HepG2 (cell line): ENCODE measurements around the gene SRCIN1. TPM values are rescaled to one million over a fixed set of nuclear protein-coding genes. Genes with fewer than 3 reads are reported as not detected.

ENCODE experiments used
- CCDC6 ChIP-seq: sonication (generic); formaldehyde crosslinking; IDR thresholded peaks from 2 replicates; pipeline ENCODE4 v1.8.1; 2022; ENCODE audit warnings: mild to moderate bottlenecking, missing genetic modification reagents, moderate library complexity
- EZH2 ChIP-seq: conservative IDR thresholded peaks from 2 replicates; pipeline ENCODE4 v1.6.1; 2012; ENCODE audit warnings: mild to moderate bottlenecking, low read depth, low read length, moderate library complexity
- GPN1 ChIP-seq: sonication (generic); formaldehyde crosslinking; IDR thresholded peaks from 2 replicates; pipeline ENCODE4 v1.5.1; 2020; ENCODE audit warnings: missing genetic modification reagents, borderline replicate concordance
- HHEX ChIP-seq: IDR thresholded peaks from 2 replicates; pipeline ENCODE4 v1.6.1; 2016; ENCODE audit warnings: control low read depth
- NFIC ChIP-seq: IDR thresholded peaks from 2 replicates; pipeline ENCODE4 v1.6.1; 2012; ENCODE audit warnings: mild to moderate bottlenecking, low read length, inconsistent platforms
- RBM22 ChIP-seq: fragments of 200-400 bp; formaldehyde crosslinking; optimal IDR thresholded peaks from 2 replicates; pipeline ENCODE3; 2017; ENCODE audit warnings: mild to moderate bottlenecking, low read length, moderate library complexity
- RFXANK ChIP-seq: IDR thresholded peaks from 2 replicates; pipeline ENCODE4 v1.6.1; 2016
- RORA ChIP-seq: sonication (generic); formaldehyde crosslinking; IDR thresholded peaks from 2 replicates; pipeline ENCODE4 v1.5.0; 2020; ENCODE audit warnings: mild to moderate bottlenecking, missing genetic modification reagents, moderate library complexity
- SIX1 ChIP-seq: sonication (generic); formaldehyde crosslinking; IDR thresholded peaks from 2 replicates; pipeline ENCODE4 v1.4.0; 2020; ENCODE audit warnings: missing genetic modification reagents, borderline replicate concordance
- TCF12 ChIP-seq, 2 experiments: fragments of 450-650 bp in 1 of 2; sonication (generic) in 1 of 2; formaldehyde crosslinking in 1 of 2; IDR thresholded peaks; 2 replicates each; pipeline versions ENCODE4 v1.6.1 to v1.8.0; 2017 to 2022; ENCODE audit warnings: antibody characterized with exemption in 1 of 2, mild to moderate bottlenecking in 1 of 2, missing genetic modification reagents in 1 of 2, moderate library complexity in 1 of 2
- TCF7L2 ChIP-seq: IDR thresholded peaks from 2 replicates; pipeline ENCODE4 v1.6.1; 2011; ENCODE audit warnings: mild to moderate bottlenecking, low read depth, low read length, moderate library complexity
- ZGPAT ChIP-seq: IDR thresholded peaks from 2 replicates; pipeline ENCODE4 v1.6.1; 2016; ENCODE audit warnings: mild to moderate bottlenecking
- ZNF558 ChIP-seq: sonication (generic); formaldehyde crosslinking; IDR thresholded peaks from 2 replicates; pipeline ENCODE4 v1.9.0; 2022; ENCODE audit warnings: mild to moderate bottlenecking, missing genetic modification reagents, borderline replicate concordance
- ZNF574 ChIP-seq: sonication (generic); formaldehyde crosslinking; IDR thresholded peaks from 2 replicates; pipeline ENCODE4 v1.4.0; 2020; ENCODE audit warnings: missing genetic modification reagents
- ZNF580 ChIP-seq: IDR thresholded peaks from 2 replicates; pipeline ENCODE4 v1.6.1; 2016; ENCODE audit warnings: low read depth, borderline replicate concordance
- ZNF615 ChIP-seq: sonication (generic); formaldehyde crosslinking; IDR thresholded peaks from 2 replicates; pipeline ENCODE4 v1.5.0; 2020; ENCODE audit warnings: mild to moderate bottlenecking, missing genetic modification reagents, borderline replicate concordance
- ZNF784 ChIP-seq: sonication (generic); formaldehyde crosslinking; IDR thresholded peaks from 2 replicates; pipeline ENCODE4 v1.5.1; 2020; ENCODE audit warnings: missing genetic modification reagents, mild to moderate bottlenecking, borderline replicate concordance
- polyA plus RNA-seq, 8 experiments: library from polyadenylated mRNA; depleted of rRNA in 3 of 8; stranded (reverse) in 7 of 8; unstranded in 1 of 8; fragments of >200 nt; fragmentation: Illumina TruSeq in 4 of 8; extraction: Trizol in 4 of 8; gene quantifications; 2 replicates each; pipeline versions ENCODE4 v1.2.1 to v1.2.3, GENCODE V29; 2011 to 2016; ENCODE audit warnings: low read depth in 4 of 8, missing spikeins in 1 of 8, mixed read lengths in 1 of 8; ENCODE audit not compliant: insufficient read depth in 1 of 8
- total RNA-seq, 5 experiments: library from RNA; depleted of rRNA; stranded (reverse); fragments of >200 nt; fragmentation: Illumina TruSeq; extraction: Trizol; gene quantifications; 2 replicates each; pipeline ENCODE4 v1.2.3, GENCODE V29; 2016; ENCODE audit warnings: low read depth in 1 of 5

Gene SRCIN1
- total and polyA plus RNA-seq, 2 of the 13 experiments (the other 11 are each of a cell fraction or from before 2014, with no cell fraction given) = 1.2 to 9.6 TPM

GRCh38 chr17:38604479-38605403, 1.0 kb downstream of the SRCIN1 start (continued):
- TF ChIP-seq ZGPAT (CRISPR knock-in tag) (peak; percentile 53; the same call in 1 of the 2 replicates), RFXANK (CRISPR knock-in tag) (no peak), RBM22 (no peak), ZNF784 (no peak), CCDC6 (CRISPR knock-in tag) (no peak), GPN1 (CRISPR knock-in tag) (no peak), RORA (CRISPR knock-in tag) (no peak), ZNF580 (CRISPR knock-in tag) (peak; percentile 31; the same call in 1 of the 2 replicates), TCF12 (IDR thresholded peaks at IDR 0.05) (no peak), TCF12 (CRISPR knock-in tag; IDR thresholded peaks at IDR 0.05) (no peak), NFIC (no peak), EZH2 (no peak), ZNF574 (no peak), TCF7L2 (no peak), HHEX (CRISPR knock-in tag) (no peak), SIX1 (CRISPR knock-in tag) (no peak), ZNF558 (0 out of 2 replicates have a peak, but pooled peaks have one; percentile 66), ZNF615 (no peak)
